Naive thymus-derived CD4-positive, alpha-beta T cell (primary cell): ENCODE data around the gene DNMT1. TPM values are rescaled to one million over a fixed set of nuclear protein-coding genes. Genes with fewer than 3 reads are reported as not detected.
A peak's percentile ranks its signal among the peaks of the same experiment; 100 is the strongest.

Experiments used
- ATAC-seq: fragments of 150-1000 bp; cut with Tn5 transposase; 2 replicates; pipeline ENCODE4 v1.10.0; 2021; ENCODE audit warnings: mild to moderate bottlenecking, moderate library complexity
- CTCF ChIA-PET: fragments of 350-600 bp; sonication (Branson Sonifier 250); formaldehyde crosslinking; loops from one replicate; lab custom pipeline; 2021; ENCODE audit warnings: antibody characterized with exemption; lab: Charles Lee
- POLR2A ChIA-PET: fragments of 350-600 bp; sonication (Branson Sonifier 250); formaldehyde crosslinking; loops from one replicate; lab custom pipeline; 2021; ENCODE audit warnings: antibody characterized with exemption, inconsistent platforms; lab: Charles Lee
- DNase-seq, 9 donors: peaks; one replicate each; pipeline versions ENCODE4 v3.0.0 to v3.0.0-alpha.2; 2020 to 2022; ENCODE audit warnings: mixed read lengths in 1 of 9
- H3K27ac ChIP-seq: one replicate; pipeline ENCODE4 v1.7.0; 2013; ENCODE audit warnings: mild to moderate bottlenecking, low read depth, low read length, moderate library complexity
- H3K27me3 ChIP-seq, 2 donors: one replicate each; pipeline ENCODE4 v1.7.0; 2013; ENCODE audit warnings: low read length in 2 of 2, mild to moderate bottlenecking in 2 of 2, moderate library complexity in 2 of 2; ENCODE audit not compliant: control insufficient read depth in 2 of 2, insufficient read depth in 2 of 2
- H3K36me3 ChIP-seq, 3 experiments: 1 replicate in 2 of 3; 2 replicates in 1 of 3; pipeline ENCODE4 v1.7.0; 2013; ENCODE audit warnings: low read length in 3 of 3, mild to moderate bottlenecking in 3 of 3, moderate library complexity in 1 of 3; ENCODE audit not compliant: insufficient read depth in 3 of 3, control insufficient read depth in 2 of 3
- H3K4me1 ChIP-seq, 2 donors: one replicate each; pipeline ENCODE4 v1.7.0; 2013; ENCODE audit warnings: low read length in 2 of 2, mild to moderate bottlenecking in 2 of 2, moderate library complexity in 1 of 2; ENCODE audit not compliant: control insufficient read depth in 2 of 2, insufficient read depth in 2 of 2
- H3K4me3 ChIP-seq: 2 replicates; pipeline ENCODE4 v1.7.0; 2013; ENCODE audit warnings: mild to moderate bottlenecking, low read length
- H3K9me3 ChIP-seq, 3 experiments: 1 replicate in 2 of 3; 2 replicates in 1 of 3; pipeline ENCODE4 v1.7.0; 2013; ENCODE audit warnings: low read length in 3 of 3; ENCODE audit not compliant: control insufficient read depth in 2 of 3
- H3K27ac Mint-ChIP-seq, 9 donors: one replicate each; pipeline ENCODE4 v1.8.0; 2020 to 2022; ENCODE audit warnings: mixed read lengths in 9 of 9, mild to moderate bottlenecking in 8 of 9, moderate library complexity in 5 of 9, inconsistent platforms in 2 of 9
- H3K27me3 Mint-ChIP-seq, 5 donors: one replicate each; pipeline ENCODE4 v1.8.0; 2021 to 2022; ENCODE audit warnings: mixed read lengths in 5 of 5, mild to moderate bottlenecking in 1 of 5
- H3K36me3 Mint-ChIP-seq, 5 donors: one replicate each; pipeline ENCODE4 v1.8.0; 2020 to 2022; ENCODE audit warnings: mixed read lengths in 5 of 5, mild to moderate bottlenecking in 3 of 5, inconsistent platforms in 1 of 5
- H3K4me1 Mint-ChIP-seq, 7 donors: one replicate each; pipeline ENCODE4 v1.8.0; 2020 to 2022; ENCODE audit warnings: mixed read lengths in 7 of 7, mild to moderate bottlenecking in 3 of 7, inconsistent platforms in 1 of 7
- H3K4me3 Mint-ChIP-seq, 10 donors: one replicate each; pipeline ENCODE4 v1.8.0; 2020 to 2022; ENCODE audit warnings: mild to moderate bottlenecking in 10 of 10, mixed read lengths in 10 of 10, moderate library complexity in 6 of 10, inconsistent platforms in 2 of 10
- H3K9me3 Mint-ChIP-seq, 11 donors: one replicate each; pipeline ENCODE4 v1.8.0; 2020 to 2022; ENCODE audit warnings: mixed read lengths in 11 of 11, mild to moderate bottlenecking in 4 of 11, inconsistent platforms in 1 of 11, moderate library complexity in 1 of 11
- intact Hi-C, 2 donors: fragments of 100-400 bp; cut with micrococcal nuclease; formaldehyde crosslinking; loops; one replicate each; pipeline ENCODE4 v1.15.1; 2023
- polyA plus RNA-seq, 2 donors: library from polyadenylated mRNA; unstranded; fragments of 300-500 nt; fragmentation: Illumina TruSeq; gene quantifications; one replicate each; pipeline ENCODE4 v1.2.3, GENCODE V29; 2021
- total RNA-seq, 6 experiments: library from RNA in 5 of 6; stranded (reverse) in 5 of 6; gene quantifications; 1 replicate in 5 of 6; 2 replicates in 1 of 6; pipeline ENCODE4 v1.2.3 and lab custom pipeline; 2021 to 2026

DNMT1 gene
- total and polyA plus RNA-seq, 7 experiments from 2014 or later, result 113 to 334 (median 187) TPM

- Mint-ChIP-seq H3K27me3 (no peaks in the 10 kb centered on the region), H3K4me1 (peaks cover under 1 to 14% (median 11%) of the 10 kb centered on the region in 7 donors), H3K27ac (no peak overlapping the region), H3K4me3 (no peak overlapping the region), H3K36me3 (peaks cover 0 to 11% (median 5%) of the 10 kb centered on the region in 5 donors), H3K9me3 (no peaks in the 10 kb centered on the region)
- no peak for DNase-seq
- H3K36me3 ChIP-seq, result peaks cover 0 to 9% (median 0%) of the 10 kb centered on the region in 3 experiments
- H3K27me3 ChIP-seq, result no peaks in the 10 kb centered on the region
- H3K4me1 ChIP-seq, result peaks cover 2 to 5% of the 10 kb centered on the region in 2 donors
- POLR2A ChIA-PET, result no interaction called here
- H3K27ac ChIP-seq, result no peak overlapping the region
- no peaks in the 10 kb centered on the region for H3K9me3 ChIP-seq
- intact Hi-C loops, result no loop called here
- H3K4me3 ChIP-seq, result no peak overlapping the region
- CTCF ChIA-PET, result interaction anchor here (0.6 kb wide), 2 partner anchors 291 to 362 kb away, joined by 3 to 5 read pairs; no protein-coding TSS in a partner anchor
- ATAC-seq, result no peak
Measured at GRCh38 chr19:10224337-10224736, 29.6 kb upstream of the DNMT1 start.

GRCh38 chr19:10223488-10224213 lies 28.9 kb upstream of the DNMT1 start:
- ATAC-seq, result no peak
- intact Hi-C loops, result no loop called here

GRCh38 chr19:10222201-10222890 lies 27.6 kb upstream of the DNMT1 start:
- no peaks in the 10 kb centered on the region for H3K9me3 Mint-ChIP-seq
- peaks cover 0 to 10% (median 7%) of the 10 kb centered on the region in 7 donors for H3K4me1 Mint-ChIP-seq
- H3K36me3 ChIP-seq, result peaks cover 0 to 9% (median 0%) of the 10 kb centered on the region in 3 experiments
- CTCF ChIA-PET, result interaction anchor here (0.7 to 1.2 kb wide), 3 partner anchors 11 to 273 kb away, joined by 5 to 8 read pairs (median 5); partner anchors contain the start of gene DNMT1
- peak overlapping the region in 1 of 9 donors; percentile 29 for H3K27ac Mint-ChIP-seq
- no peak overlapping the region for H3K4me3 ChIP-seq
- H3K27me3 ChIP-seq, result no peaks in the 10 kb centered on the region
- H3K27me3 Mint-ChIP-seq, result no peaks in the 10 kb centered on the region
- no peak overlapping the region for H3K27ac ChIP-seq
- intact Hi-C loops, result no loop called here
- POLR2A ChIA-PET, result no interaction called here
- DNase-seq (no peak), ATAC-seq (no peak)
- H3K36me3 Mint-ChIP-seq, result peaks cover 0 to 11% (median 5%) of the 10 kb centered on the region in 5 donors
- H3K9me3 ChIP-seq, result no peaks in the 10 kb centered on the region
- H3K4me1 ChIP-seq, result no peaks in the 10 kb centered on the region
- no peak overlapping the region for H3K4me3 Mint-ChIP-seq

More at GRCh38 chr19:10223488-10224213, 28.9 kb upstream of the DNMT1 start:
- Mint-ChIP-seq H3K4me3 (no peak overlapping the region), H3K4me1 (peaks cover 0 to 10% (median 7%) of the 10 kb centered on the region in 7 donors), H3K36me3 (peaks cover 0 to 11% (median 5%) of the 10 kb centered on the region in 5 donors), H3K27me3 (no peaks in the 10 kb centered on the region), H3K27ac (no peak overlapping the region), H3K9me3 (no peaks in the 10 kb centered on the region)
- Histone ChIP-seq H3K9me3 (no peaks in the 10 kb centered on the region), H3K27ac (no peak overlapping the region), H3K36me3 (peaks cover 0 to 9% (median 0%) of the 10 kb centered on the region in 3 experiments), H3K27me3 (no peaks in the 10 kb centered on the region), H3K4me3 (no peak overlapping the region), H3K4me1 (no peaks in the 10 kb centered on the region)
- ChIA-PET POLR2A (interaction anchor here (0.6 to 0.7 kb wide), 3 partner anchors 9 to 284 kb away, joined by 3 to 4 read pairs (median 3); no protein-coding TSS in a partner anchor), CTCF (interaction anchor here (1.2 kb wide), 1 partner anchor 10 kb away, joined by 5 read pairs; no protein-coding TSS in a partner anchor)
- no peak for DNase-seq

- Mint-ChIP-seq H3K27me3 (no peaks in the 10 kb centered on the region), H3K4me1 (peaks cover 0 to 8% (median 3%) of the 10 kb centered on the region in 7 donors), H3K4me3 (no peak overlapping the region), H3K36me3 (peaks cover 0 to 11% (median 5%) of the 10 kb centered on the region in 5 donors), H3K27ac (peak overlapping the region in 1 of 9 donors; percentile 28), H3K9me3 (no peaks in the 10 kb centered on the region)
- no peaks in the 10 kb centered on the region for H3K27me3 ChIP-seq
- H3K27ac ChIP-seq, result no peak overlapping the region
- intact Hi-C loops, result no loop called here
- no peaks in the 10 kb centered on the region for H3K4me1 ChIP-seq
- H3K4me3 ChIP-seq, result no peak overlapping the region
- ATAC-seq (no peak), DNase-seq (no peak)
- peaks cover 0 to 9% (median 0%) of the 10 kb centered on the region in 3 experiments for H3K36me3 ChIP-seq
- H3K9me3 ChIP-seq, result no peaks in the 10 kb centered on the region
- ChIA-PET POLR2A (interaction anchor here (0.6 kb wide), 1 partner anchor 23 kb away, joined by 3 read pairs; no protein-coding TSS in a partner anchor), CTCF (no interaction called here)
Measured at GRCh38 chr19:10220695-10221094, 25.9 kb upstream of the DNMT1 start.

GRCh38 chr19:10219678-10220077 lies 24.9 kb upstream of the DNMT1 start:
- Mint-ChIP-seq H3K4me1 (peaks cover 0 to 8% (median 3%) of the 10 kb centered on the region in 7 donors), H3K27ac (no peak overlapping the region), H3K9me3 (no peaks in the 10 kb centered on the region), H3K4me3 (no peak overlapping the region), H3K36me3 (peaks cover 0 to 11% (median 5%) of the 10 kb centered on the region in 5 donors), H3K27me3 (no peaks in the 10 kb centered on the region)
- no peaks in the 10 kb centered on the region for H3K4me1 ChIP-seq
- CTCF ChIA-PET, result interaction anchor here (0.7 kb wide), 2 partner anchors 32 to 1768 kb away, joined by 3 read pairs; no protein-coding TSS in a partner anchor
- H3K4me3 ChIP-seq, result no peak overlapping the region
- intact Hi-C loops, result loop anchor here in 1 of 2 donors (2.0 to 5.0 kb wide), 2 partner anchors 17 to 33 kb away; partner anchors contain the start of gene MRPL4
- POLR2A ChIA-PET, result interaction anchor here (0.6 to 0.8 kb wide), 2 partner anchors 17 to 78 kb away, joined by 3 read pairs; no protein-coding TSS in a partner anchor
- ATAC-seq (peak; percentile 81), DNase-seq (peak in 3 of 9 donors; percentile 17 to 33 (median 17))
- H3K9me3 ChIP-seq, result no peaks in the 10 kb centered on the region
- H3K27me3 ChIP-seq, result no peaks in the 10 kb centered on the region
- H3K27ac ChIP-seq, result no peak overlapping the region
- peaks cover 0 to 9% (median 0%) of the 10 kb centered on the region in 3 experiments for H3K36me3 ChIP-seq

GRCh38 chr19:10217085-10217484 lies 22.3 kb upstream of the DNMT1 start:
- H3K4me1 ChIP-seq, result no peaks in the 10 kb centered on the region
- H3K36me3 ChIP-seq, result no peaks in the 10 kb centered on the region
- Mint-ChIP-seq H3K4me3 (no peak overlapping the region), H3K27ac (no peak overlapping the region), H3K27me3 (no peaks in the 10 kb centered on the region), H3K36me3 (no peaks in the 10 kb centered on the region), H3K9me3 (no peaks in the 10 kb centered on the region), H3K4me1 (peaks cover 0 to 4% (median 0%) of the 10 kb centered on the region in 7 donors)
- ATAC-seq (no peak), DNase-seq (no peak)
- H3K27me3 ChIP-seq, result no peaks in the 10 kb centered on the region
- H3K4me3 ChIP-seq, result no peak overlapping the region
- no peak overlapping the region for H3K27ac ChIP-seq
- intact Hi-C loops, result loop anchor here in 1 of 2 donors (5.0 kb wide), 1 partner anchor 35 kb away; the partner anchor contains the start of gene MRPL4
- POLR2A ChIA-PET, result interaction anchor here (0.6 to 1.0 kb wide), 2 partner anchors 8 to 9 kb away, joined by 4 to 5 read pairs; no protein-coding TSS in a partner anchor
- CTCF ChIA-PET, result no interaction called here
- H3K9me3 ChIP-seq, result no peaks in the 10 kb centered on the region
